B cell (primary cell): ENCODE data around the gene CUL9. TPM values are rescaled to one million over a fixed set of nuclear protein-coding genes. Genes with fewer than 3 reads are reported as not detected.
"Not testable (repeated sequence)": the region's sequence is repeated elsewhere in the genome, so short reads cannot be mapped to it uniquely, and the experiment has no call there.

Experiments used
- ATAC-seq: fragments of 200-7000 bp; cut with Tn5 transposase; one replicate; pipeline ENCODE4 v1.10.0; 2021; ENCODE audit warnings: low read depth, mild to moderate bottlenecking, moderate number of reproducible peaks, moderate library complexity
- CTCF ChIA-PET: fragments of 350-600 bp; sonication (Branson Sonifier 250); formaldehyde crosslinking; loops from one replicate; lab custom pipeline; 2021; ENCODE audit warnings: antibody characterized with exemption, inconsistent platforms; lab: Charles Lee
- POLR2A ChIA-PET: fragments of 350-600 bp; sonication (Branson Sonifier 250); formaldehyde crosslinking; loops from one replicate; lab custom pipeline; 2021; ENCODE audit warnings: antibody characterized with exemption; lab: Charles Lee
- DNase-seq: peaks from one replicate; pipeline ENCODE4 v3.0.0; 2013
- H2AFZ ChIP-seq: 2 replicates; pipeline ENCODE4 v1.6.1; 2012; ENCODE audit warnings: mild to moderate bottlenecking, low read depth, low read length; ENCODE audit not compliant: insufficient read depth, poor library complexity, severe bottlenecking
- H3K27ac ChIP-seq, 2 donors: 1 replicate in 1 of 2; 2 replicates in 1 of 2; pipeline ENCODE4 v1.5.1; 2012 to 2013; ENCODE audit warnings: low read length in 2 of 2, mild to moderate bottlenecking in 2 of 2, moderate library complexity in 1 of 2
- H3K27me3 ChIP-seq, 4 experiments: fragments of 200-600 bp in 1 of 4; sonication (generic) in 1 of 4; replicated peaks in 1 of 4; 1 replicate in 2 of 4; 2 replicates in 2 of 4; pipeline versions ENCODE4 v1.6.1 to v1.7.0; 2013 to 2016; ENCODE audit warnings: low read length in 3 of 4, mild to moderate bottlenecking in 2 of 4, mixed read lengths in 1 of 4, moderate library complexity in 1 of 4; ENCODE audit not compliant: insufficient read depth in 4 of 4, control insufficient read depth in 3 of 4; ENCODE audit errors: control extremely low read depth in 1 of 4
- H3K36me3 ChIP-seq, 2 experiments: replicated peaks in 1 of 2; 1 replicate in 1 of 2; 2 replicates in 1 of 2; pipeline versions ENCODE4 v1.6.1 to v1.7.1; 2013; ENCODE audit warnings: low read length in 1 of 2; ENCODE audit not compliant: insufficient read depth in 2 of 2, control insufficient read depth in 1 of 2; ENCODE audit errors: control extremely low read depth in 1 of 2, extremely low read depth in 1 of 2
- H3K4me1 ChIP-seq, 2 donors: fragments of 200-600 bp in 1 of 2; sonication (generic) in 1 of 2; 1 replicate in 1 of 2; 2 replicates in 1 of 2; pipeline versions ENCODE4 v1.5.1 to v1.6.1; 2013 to 2017; ENCODE audit warnings: low read length in 2 of 2; ENCODE audit not compliant: control insufficient read depth in 2 of 2, insufficient read depth in 2 of 2
- H3K4me2 ChIP-seq: replicated peaks from 2 replicates; pipeline ENCODE3; 2012; ENCODE audit warnings: mild to moderate bottlenecking, low read depth, low read length; ENCODE audit not compliant: poor library complexity, severe bottlenecking
- H3K4me3 ChIP-seq, 5 experiments: fragments of 200-600 bp in 1 of 5; sonication (generic) in 1 of 5; 1 replicate in 3 of 5; 2 replicates in 2 of 5; pipeline versions ENCODE4 v1.5.1 to v1.7.0; 2011 to 2016; ENCODE audit warnings: low read length in 4 of 5, mild to moderate bottlenecking in 4 of 5, low read depth in 2 of 5, control low read depth in 1 of 5, moderate library complexity in 1 of 5; ENCODE audit not compliant: insufficient read depth in 1 of 5; ENCODE audit errors: control extremely low read depth in 1 of 5, extremely low read depth in 1 of 5
- H3K79me2 ChIP-seq: fragments of 200-600 bp; sonication (generic); one replicate; pipeline ENCODE4 v1.6.0; 2016; ENCODE audit warnings: low read length; ENCODE audit not compliant: control insufficient read depth, insufficient read depth
- H3K9ac ChIP-seq: fragments of 200-600 bp; sonication (generic); 2 replicates; pipeline ENCODE4 v1.6.1; 2017; ENCODE audit warnings: mild to moderate bottlenecking, low read length, moderate library complexity
- H3K9me3 ChIP-seq, 3 donors: one replicate each; pipeline versions ENCODE4 v1.6.1 to v1.7.1; 2013; ENCODE audit warnings: low read length in 2 of 3; ENCODE audit not compliant: control insufficient read depth in 2 of 3, insufficient read depth in 1 of 3; ENCODE audit errors: control extremely low read depth in 1 of 3
- H4K20me1 ChIP-seq: 2 replicates; pipeline ENCODE4 v1.6.0; 2012; ENCODE audit warnings: mild to moderate bottlenecking, low read length; ENCODE audit not compliant: insufficient read depth, control insufficient read depth, poor library complexity, severe bottlenecking
- H3K27ac Mint-ChIP-seq: one replicate; pipeline ENCODE4 v1.8.0; 2021; ENCODE audit warnings: mixed read lengths
- H3K27me3 Mint-ChIP-seq: one replicate; pipeline ENCODE4 v1.8.0; 2021; ENCODE audit warnings: mixed read lengths
- H3K4me1 Mint-ChIP-seq: one replicate; pipeline ENCODE4 v1.8.0; 2021; ENCODE audit warnings: mixed read lengths
- H3K4me3 Mint-ChIP-seq: one replicate; pipeline ENCODE4 v1.8.0; 2021; ENCODE audit warnings: mixed read lengths
- H3K9me3 Mint-ChIP-seq: one replicate; pipeline ENCODE4 v1.8.0; 2022; ENCODE audit warnings: mixed read lengths; ENCODE audit not compliant: insufficient read depth
- EZH2 ChIP-seq: IDR thresholded peaks from 2 replicates; pipeline ENCODE4 v1.6.1; 2012; ENCODE audit warnings: borderline replicate concordance, low read depth, mild to moderate bottlenecking, moderate library complexity, low read length; ENCODE audit not compliant: insufficient read depth, poor library complexity, severe bottlenecking
- WGBS: methylation state at CpG from one replicate; pipeline ENCODE4 v1.1.5; 2013; ENCODE audit warnings: missing lambda C conversion rate; ENCODE audit not compliant: insufficient coverage; 5-methylcytosine and 5-hydroxymethylcytosine counted together
- intact Hi-C: fragments of 100-400 bp; cut with micrococcal nuclease; formaldehyde crosslinking; loops from one replicate; pipeline ENCODE4 v1.10.0; 2022
- polyA plus RNA-seq: library from polyadenylated mRNA; depleted of rRNA; stranded (reverse); fragments of >200 nt; gene quantifications from 2 replicates; pipeline ENCODE4 v1.2.3, GENCODE V29; 2012
- total RNA-seq, 2 donors: library from RNA; stranded (reverse); fragments of 120-200 nt in 1 of 2; gene quantifications; 1 replicate in 1 of 2; 2 replicates in 1 of 2; pipeline versions ENCODE4 v1.2.3 to v1.2.4, GENCODE V29; 2013 to 2022
- TF ChIP-seq, protein P1 (sequence below): fragments of 200-600 bp; IDR thresholded peaks from one replicate; pipeline ENCODE4 v1.8.0; 2022; ENCODE audit warnings: antibody characterized with exemption, mild to moderate bottlenecking

CUL9 gene
- total and polyA plus RNA-seq, 2 donors (not counting 1 experiment from before 2014, with no cell fraction given), result 98.0 to 110 TPM

GRCh38 chr6:43138267-43138666 lies 43.7 kb upstream of the CUL9 start:
- Histone ChIP-seq H3K4me2 (no peak overlapping the region), H3K79me2 (no peaks in the 10 kb centered on the region), H3K4me3 (no peak overlapping the region), H3K9ac (no peak overlapping the region), H2AFZ (no peak overlapping the region), H3K36me3 (no peaks in the 10 kb centered on the region), H3K27me3 (no peaks in the 10 kb centered on the region), H3K27ac (no peak overlapping the region), H3K9me3 (no peaks in the 10 kb centered on the region), H4K20me1 (no peaks in the 10 kb centered on the region), H3K4me1 (peaks cover under 1% of the 10 kb centered on the region in 2 donors)
- ChIA-PET CTCF (interaction anchor here (0.7 kb wide), 1 partner anchor 582 kb away, joined by 3 read pairs; no protein-coding TSS in a partner anchor), POLR2A (no interaction called here)
- Mint-ChIP-seq H3K27me3 (no peaks in the 10 kb centered on the region), H3K9me3 (no peaks in the 10 kb centered on the region), H3K4me1 (no peaks in the 10 kb centered on the region), H3K27ac (no peak overlapping the region), H3K4me3 (no peak overlapping the region)
- DNase-seq, result no peak
- ATAC-seq, result no peak
- TF ChIP-seq, protein P1, sequence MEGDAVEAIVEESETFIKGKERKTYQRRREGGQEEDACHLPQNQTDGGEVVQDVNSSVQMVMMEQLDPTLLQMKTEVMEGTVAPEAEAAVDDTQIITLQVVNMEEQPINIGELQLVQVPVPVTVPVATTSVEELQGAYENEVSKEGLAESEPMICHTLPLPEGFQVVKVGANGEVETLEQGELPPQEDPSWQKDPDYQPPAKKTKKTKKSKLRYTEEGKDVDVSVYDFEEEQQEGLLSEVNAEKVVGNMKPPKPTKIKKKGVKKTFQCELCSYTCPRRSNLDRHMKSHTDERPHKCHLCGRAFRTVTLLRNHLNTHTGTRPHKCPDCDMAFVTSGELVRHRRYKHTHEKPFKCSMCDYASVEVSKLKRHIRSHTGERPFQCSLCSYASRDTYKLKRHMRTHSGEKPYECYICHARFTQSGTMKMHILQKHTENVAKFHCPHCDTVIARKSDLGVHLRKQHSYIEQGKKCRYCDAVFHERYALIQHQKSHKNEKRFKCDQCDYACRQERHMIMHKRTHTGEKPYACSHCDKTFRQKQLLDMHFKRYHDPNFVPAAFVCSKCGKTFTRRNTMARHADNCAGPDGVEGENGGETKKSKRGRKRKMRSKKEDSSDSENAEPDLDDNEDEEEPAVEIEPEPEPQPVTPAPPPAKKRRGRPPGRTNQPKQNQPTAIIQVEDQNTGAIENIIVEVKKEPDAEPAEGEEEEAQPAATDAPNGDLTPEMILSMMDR, result no peak
- no peak for TF ChIP-seq EZH2
- intact Hi-C loops, result no loop called here
- 83% methylated on average over 1 of the region's 3 CpGs for WGBS

- H3K4me3 ChIP-seq, H3K9me3 Mint-ChIP-seq, H3K79me2 ChIP-seq, H3K4me2 ChIP-seq, ATAC-seq, H3K36me3 ChIP-seq, CTCF ChIA-PET, H4K20me1 ChIP-seq, H3K27ac Mint-ChIP-seq, H3K4me1 Mint-ChIP-seq, DNase-seq, H3K4me1 ChIP-seq, H3K27me3 Mint-ChIP-seq, H3K27ac ChIP-seq, H2AFZ ChIP-seq, H3K9ac ChIP-seq, POLR2A ChIA-PET, H3K4me3 Mint-ChIP-seq, H3K9me3 ChIP-seq, H3K27me3 ChIP-seq: not testable (repeated sequence)
- intact Hi-C loops, result loop anchor here (5.0 kb wide), 1 partner anchor 133 kb away; no protein-coding TSS in a partner anchor
- WGBS, result 89% methylated on average over 10 of the region's 11 CpGs
Observed at GRCh38 chr6:43139973-43140372, 42.0 kb upstream of the CUL9 start.
